Keratinocyte (primary cell): ENCODE data around the gene THBD.

ENCODE experiments used
- EZH2 ChIP-seq: IDR thresholded peaks from one replicate; pipeline ENCODE4 v1.6.1; 2012; ENCODE audit warnings: inconsistent platforms, mild to moderate bottlenecking, low read length, moderate library complexity
- TF ChIP-seq, protein P1 (sequence below), 3 experiments: IDR thresholded peaks in 1 of 3; conservative IDR thresholded peaks in 1 of 3; optimal IDR thresholded peaks in 1 of 3; 2 replicates in 2 of 3; 3 replicates in 1 of 3; pipeline versions ENCODE3 to v1.5.1; 2011; ENCODE audit warnings: low read length in 3 of 3, mild to moderate bottlenecking in 3 of 3, moderate library complexity in 2 of 3, control low read depth in 1 of 3, inconsistent platforms in 1 of 3; ENCODE audit not compliant: insufficient read depth in 2 of 3; ENCODE audit errors: extremely low read depth in 1 of 3

DNA sequence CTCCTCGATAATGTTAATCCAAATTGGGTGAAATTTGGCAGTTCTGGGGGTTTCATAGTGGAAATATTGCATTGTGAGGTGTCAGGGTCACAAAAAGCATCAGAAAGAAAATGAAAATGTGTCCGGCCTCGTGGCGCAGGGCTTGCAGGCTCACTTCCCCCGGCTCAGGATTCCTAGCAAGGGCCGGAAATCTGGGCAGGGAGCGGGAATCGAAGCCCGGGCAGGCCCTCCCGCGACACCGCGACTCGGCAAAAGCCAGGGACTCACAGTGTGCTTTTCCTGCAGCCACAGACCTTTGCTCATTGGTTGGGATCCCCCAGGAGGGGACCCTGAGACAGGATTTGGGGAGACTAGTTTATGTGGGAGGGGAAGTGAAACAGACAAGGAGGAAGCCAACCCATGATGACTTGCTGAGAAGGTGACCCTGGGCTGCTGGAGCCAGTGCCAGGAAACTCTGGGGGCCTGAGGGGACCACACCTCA lies 37.5 kb upstream of the THBD start:
- TF ChIP-seq, protein P1, sequence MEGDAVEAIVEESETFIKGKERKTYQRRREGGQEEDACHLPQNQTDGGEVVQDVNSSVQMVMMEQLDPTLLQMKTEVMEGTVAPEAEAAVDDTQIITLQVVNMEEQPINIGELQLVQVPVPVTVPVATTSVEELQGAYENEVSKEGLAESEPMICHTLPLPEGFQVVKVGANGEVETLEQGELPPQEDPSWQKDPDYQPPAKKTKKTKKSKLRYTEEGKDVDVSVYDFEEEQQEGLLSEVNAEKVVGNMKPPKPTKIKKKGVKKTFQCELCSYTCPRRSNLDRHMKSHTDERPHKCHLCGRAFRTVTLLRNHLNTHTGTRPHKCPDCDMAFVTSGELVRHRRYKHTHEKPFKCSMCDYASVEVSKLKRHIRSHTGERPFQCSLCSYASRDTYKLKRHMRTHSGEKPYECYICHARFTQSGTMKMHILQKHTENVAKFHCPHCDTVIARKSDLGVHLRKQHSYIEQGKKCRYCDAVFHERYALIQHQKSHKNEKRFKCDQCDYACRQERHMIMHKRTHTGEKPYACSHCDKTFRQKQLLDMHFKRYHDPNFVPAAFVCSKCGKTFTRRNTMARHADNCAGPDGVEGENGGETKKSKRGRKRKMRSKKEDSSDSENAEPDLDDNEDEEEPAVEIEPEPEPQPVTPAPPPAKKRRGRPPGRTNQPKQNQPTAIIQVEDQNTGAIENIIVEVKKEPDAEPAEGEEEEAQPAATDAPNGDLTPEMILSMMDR (optimal IDR thresholded peaks at IDR 0.05 in 1 of 3, IDR thresholded peaks at IDR 0.05 in 1 of 3, conservative IDR thresholded peaks at IDR 0.05 in 1 of 3; ENCODE audit: extremely low read depth in 1 of 3, insufficient read depth in 2 of 3, low read length in 3 of 3), result no peak
- no peak for TF ChIP-seq EZH2
